ENCODE data around the gene CCSER1.

- TF ChIP-seq POLR2AphosphoS5 (IDR thresholded peaks at IDR 0.05; ENCODE audit: low read depth, low read length): no peak
- TF ChIP-seq POLR2A (IDR thresholded peaks at IDR 0.05; ENCODE audit: low read depth, low read length): no peak
- no peak for TF ChIP-seq TAF1 (IDR thresholded peaks at IDR 0.05; ENCODE audit: borderline replicate concordance, low read depth, low read length)
Observed at GRCh38 chr4:90456891-90457290, 329.7 kb downstream of the CCSER1 start.
